Epithelial cell of prostate (primary cell): ENCODE measurements around the gene C14orf132.

Experiments used
- DNase-seq: peaks from one replicate; pipeline ENCODE4 v3.0.0-alpha.2; 2011; ENCODE audit warnings: low read depth, low spot score
- H3K27ac ChIP-seq: fragments of 450-650 bp; 2 replicates; pipeline ENCODE4 v1.5.1; 2017; ENCODE audit warnings: mild to moderate bottlenecking

Gene C14orf132

GRCh38 chr14:96081767-96082400 is 42.7 kb downstream of the C14orf132 start:
- no peak overlapping the region for H3K27ac ChIP-seq
- DNase-seq = no peak

GRCh38 chr14:96082420-96083300 is 43.5 kb downstream of the C14orf132 start:
- no peak overlapping the region for H3K27ac ChIP-seq
- no peak for DNase-seq

- DNase-seq = peak; percentile 39
Measured at GRCh38 chr14:96083667-96084320, 44.6 kb downstream of the C14orf132 start.

GRCh38 chr14:96084796-96085195 is 45.6 kb downstream of the C14orf132 start:
- no peak for DNase-seq
- H3K27ac ChIP-seq = no peak overlapping the region

More at GRCh38 chr14:96083667-96084320, 44.6 kb downstream of the C14orf132 start:
- no peak overlapping the region for H3K27ac ChIP-seq

GRCh38 chr14:96085369-96085768 is 46.2 kb downstream of the C14orf132 start:
- H3K27ac ChIP-seq = no peak overlapping the region
- DNase-seq = no peak

- DNase-seq = peak; percentile 27
- H3K27ac ChIP-seq = no peak overlapping the region
Measured at GRCh38 chr14:96086032-96086431, 46.9 kb downstream of the C14orf132 start.

GRCh38 chr14:96086574-96087077 is 47.5 kb downstream of the C14orf132 start:
- H3K27ac ChIP-seq = no peak overlapping the region
- no peak for DNase-seq

- H3K27ac ChIP-seq = no peak overlapping the region
- DNase-seq = no peak
Measured at GRCh38 chr14:96088074-96088473, 48.9 kb downstream of the C14orf132 start.

GRCh38 chr14:96088481-96088880 is 49.3 kb downstream of the C14orf132 start:
- H3K27ac ChIP-seq = no peak overlapping the region
- no peak for DNase-seq

- no peak overlapping the region for H3K27ac ChIP-seq
- no peak for DNase-seq
Measured at GRCh38 chr14:96088911-96089310, 49.7 kb downstream of the C14orf132 start.

GRCh38 chr14:96089401-96089800 is 50.2 kb downstream of the C14orf132 start:
- no peak overlapping the region for H3K27ac ChIP-seq
- DNase-seq = no peak

- no peak overlapping the region for H3K27ac ChIP-seq
Measured at GRCh38 chr14:96090441-96091148, 51.4 kb downstream of the C14orf132 start.

GRCh38 chr14:96091149-96091693 is 52.1 kb downstream of the C14orf132 start:
- H3K27ac ChIP-seq = no peak overlapping the region
- no peak for DNase-seq

More at GRCh38 chr14:96090441-96091148, 51.4 kb downstream of the C14orf132 start:
- DNase-seq = no peak

- H3K27ac ChIP-seq = no peak overlapping the region
- no peak for DNase-seq
Measured at GRCh38 chr14:96091941-96092411, 52.8 kb downstream of the C14orf132 start.

GRCh38 chr14:96092936-96093335 is 53.8 kb downstream of the C14orf132 start:
- no peak for DNase-seq

GRCh38 chr14:96094211-96094610 is 55.0 kb downstream of the C14orf132 start:
- DNase-seq = no peak
- no peak overlapping the region for H3K27ac ChIP-seq

More at GRCh38 chr14:96092936-96093335, 53.8 kb downstream of the C14orf132 start:
- no peak overlapping the region for H3K27ac ChIP-seq

- no peak for DNase-seq
Measured at GRCh38 chr14:96094656-96095055, 55.5 kb downstream of the C14orf132 start.

GRCh38 chr14:96095058-96095457 is 55.9 kb downstream of the C14orf132 start:
- no peak overlapping the region for H3K27ac ChIP-seq

More at GRCh38 chr14:96094656-96095055, 55.5 kb downstream of the C14orf132 start:
- H3K27ac ChIP-seq = no peak overlapping the region

More at GRCh38 chr14:96095058-96095457, 55.9 kb downstream of the C14orf132 start:
- DNase-seq = no peak
